Fibroblast of mammary gland (primary cell): Measurements from ENCODE around the gene SWAP70.

Experiments used
- DNase-seq: peaks from one replicate; pipeline ENCODE4 v3.0.0-alpha.2; 2010; ENCODE audit warnings: low read depth
- H3K4me3 ChIP-seq: 2 replicates; pipeline ENCODE4 v1.5.1; 2011; ENCODE audit warnings: low read depth, mild to moderate bottlenecking, low read length, moderate library complexity; ENCODE audit not compliant: control insufficient read depth
- CTCF ChIP-seq: conservative IDR thresholded peaks from 2 replicates; pipeline ENCODE4 v1.5.1; 2011; ENCODE audit warnings: low read depth, low read length, inconsistent platforms; ENCODE audit not compliant: control insufficient read depth, insufficient read depth

SWAP70 gene

GRCh38 chr11:9633679-9634078 lies 30.2 kb upstream of the SWAP70 start:
- TF ChIP-seq CTCF, result no peak
- H3K4me3 ChIP-seq, result no peak overlapping the region
- no peak for DNase-seq

GRCh38 chr11:9636691-9637090 lies 27.2 kb upstream of the SWAP70 start:
- no peak overlapping the region for H3K4me3 ChIP-seq
- DNase-seq, result no peak
- TF ChIP-seq CTCF, result no peak

- TF ChIP-seq CTCF, result no peak
Observed at GRCh38 chr11:9639099-9639498, 24.8 kb upstream of the SWAP70 start.

GRCh38 chr11:9639985-9640384 lies 23.9 kb upstream of the SWAP70 start:
- no peak for TF ChIP-seq CTCF
- H3K4me3 ChIP-seq, result no peak overlapping the region
- no peak for DNase-seq

More at GRCh38 chr11:9639099-9639498, 24.8 kb upstream of the SWAP70 start:
- H3K4me3 ChIP-seq, result no peak overlapping the region
- DNase-seq, result no peak

GRCh38 chr11:9642894-9643293 lies 21.0 kb upstream of the SWAP70 start:
- no peak overlapping the region for H3K4me3 ChIP-seq
- DNase-seq, result no peak
- TF ChIP-seq CTCF, result no peak

- DNase-seq, result no peak
- TF ChIP-seq CTCF, result no peak
- H3K4me3 ChIP-seq, result no peak overlapping the region
Observed at GRCh38 chr11:9643751-9644150, 20.1 kb upstream of the SWAP70 start.

GRCh38 chr11:9645881-9646280 lies 18.0 kb upstream of the SWAP70 start:
- H3K4me3 ChIP-seq, result no peak overlapping the region
- no peak for TF ChIP-seq CTCF

More at GRCh38 chr11:9645881-9646280, 18.0 kb upstream of the SWAP70 start:
- DNase-seq, result no peak
